Measurements from ENCODE around the gene SLC41A2. TPM values are rescaled to one million over a fixed set of nuclear protein-coding genes. Genes with fewer than 3 reads are reported as not detected.

Gene SLC41A2
- total and polyA plus RNA-seq, 2 of the 4 experiments (the other 2 are of a cell fraction), result 1.5 to 6.8 TPM

DNA sequence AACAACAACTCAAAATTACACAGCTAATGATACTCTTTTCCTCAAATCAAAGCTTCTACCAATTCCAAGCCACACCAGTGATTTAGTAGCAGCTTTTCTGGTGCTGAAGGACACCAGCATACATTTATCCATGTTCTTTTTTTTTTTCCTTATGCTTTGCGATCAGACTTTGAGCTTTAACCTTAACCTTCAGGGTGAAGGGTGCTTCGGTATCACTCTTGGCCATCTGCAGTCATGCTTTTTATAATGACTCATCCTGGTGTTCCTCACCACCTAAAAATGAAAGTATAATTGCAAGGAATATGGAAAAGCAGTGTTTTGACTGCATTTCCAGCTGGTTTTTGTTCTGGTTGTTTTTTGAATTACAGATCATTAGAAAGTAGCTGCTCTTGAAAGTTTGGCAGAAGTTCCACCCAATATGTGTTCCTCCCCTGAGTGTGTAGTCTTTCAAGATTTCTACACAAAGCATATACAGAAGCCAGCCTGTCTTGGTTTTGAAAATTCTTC lies 1.3 kb upstream of the SLC41A2 start:
- Histone ChIP-seq H3K27me3 (ENCODE audit: control insufficient read depth, insufficient read depth, low read length) (peaks cover 20% of the 10 kb centered on the region), H4K20me1 (ENCODE audit: insufficient read depth, low read length) (no peaks in the 10 kb centered on the region), H2BK15ac (ENCODE audit: low read depth, low read length) (no peak overlapping the region), H3K4me1 (ENCODE audit: control insufficient read depth, insufficient read depth, low read length) (peaks cover 10% of the 10 kb centered on the region), H2AK5ac (ENCODE audit: low read depth, low read length) (no peak overlapping the region), H3K36me3 (ENCODE audit: control insufficient read depth, insufficient read depth, low read length) (no peaks in the 10 kb centered on the region), H2BK120ac (ENCODE audit: low read depth, low read length) (no peak overlapping the region), H4K91ac (ENCODE audit: insufficient read depth, low read depth, low read length) (no peak overlapping the region), H3K4me3 (ENCODE audit: insufficient read depth, low read depth, low read length) (no peak overlapping the region), H2BK5ac (ENCODE audit: low read depth, low read length, poor library complexity, severe bottlenecking) (no peak overlapping the region), H3K18ac (ENCODE audit: low read depth, low read length) (no peak overlapping the region), H4K5ac (ENCODE audit: low read depth, low read length) (no peak overlapping the region), H4K8ac (ENCODE audit: low read depth in 2 of 2, low read length in 2 of 2) (peak overlapping the region in 1 of 2 experiments; percentile 14; a peak in 2 of 4 replicates), H3K4ac (ENCODE audit: low read depth, low read length) (peak overlapping the region; percentile 79; the same call in 1 of the 2 replicates), H2AK9ac (replicated peaks; ENCODE audit: low read depth, low read length, poor library complexity) (no peak overlapping the region), H3K56ac (ENCODE audit: extremely low read depth, insufficient read depth, low read length) (no peak overlapping the region), H3K27ac (ENCODE audit: insufficient read depth, low read length) (no peak overlapping the region), H3K9ac (ENCODE audit: low read depth, low read length) (no peak overlapping the region), H3K4me2 (ENCODE audit: low read depth, low read length) (peak overlapping the region; percentile 68), H2AFZ (replicated peaks; ENCODE audit: low read length, poor library complexity) (no peak overlapping the region), H3K23ac (ENCODE audit: low read depth, low read length) (no peak overlapping the region), H3K9me3 (ENCODE audit: control insufficient read depth, insufficient read depth, low read length) (no peaks in the 10 kb centered on the region), H2BK20ac (ENCODE audit: low read depth, low read length) (no peak overlapping the region), H3K9me1 (ENCODE audit: insufficient read depth, low read length) (no peaks in the 10 kb centered on the region), H3K79me1 (ENCODE audit: low read depth in 1 of 2, low read length in 2 of 2) (no peaks in the 10 kb centered on the region), H3K14ac (replicated peaks; ENCODE audit: low read depth, low read length) (0 out of 2 replicates have a peak overlapping the region, but pooled peaks have one; percentile 8)
- WGBS, 2 experiments (ENCODE audit: extremely low coverage in 2 of 2, insufficient read length in 1 of 2), result no CpG with 5 or more reads among the region's 2 CpGs
- POLR2A ChIA-PET (ENCODE audit: unreplicated experiment), result no interaction called here
- CTCF ChIA-PET, result interaction anchor here (0.6 to 0.9 kb wide), 4 partner anchors 12 to 578 kb away, joined by 3 read pairs; no protein-coding TSS in a partner anchor
- in situ Hi-C loops (cut with MboI; ENCODE audit: low sequenced_read_pairs) (no loop called here), dilution Hi-C loops (cut with HindIII; ENCODE audit: low sequenced_read_pairs, unreplicated experiment) (no loop called here), intact Hi-C loops (cut with micrococcal nuclease) (no loop called here)
- no TSS peak for BruUV-seq (replicated peaks)
- no peak for TF ChIP-seq USF2 (IDR thresholded peaks at IDR 0.05; ENCODE audit: low read depth, low read length)
- TF ChIP-seq CEBPB (IDR thresholded peaks at IDR 0.05; ENCODE audit: low read depth, low read length), result no peak
- TF ChIP-seq RAD21 (IDR thresholded peaks at IDR 0.05; ENCODE audit: low read length), result no peak
- no peak for TF ChIP-seq RFX5 (IDR thresholded peaks at IDR 0.05; ENCODE audit: low read depth, low read length)
- TF ChIP-seq FOS (IDR thresholded peaks at IDR 0.05; ENCODE audit: low read depth, low read length), result peak; percentile 57; the same call in 1 of the 2 replicates
- DNase-seq, result peak; percentile 51
- ATAC-seq (ENCODE audit: low read depth), result no peak
